ENCODE measurements around the gene PPP1R26. TPM values are rescaled to one million over a fixed set of nuclear protein-coding genes. Genes with fewer than 3 reads are reported as not detected.

Gene PPP1R26
- total and polyA plus RNA-seq, 9 donors, result 3.4 to 19.9 (median 14.7) TPM

- no peak overlapping the region for H3K27ac ChIP-seq
- TF ChIP-seq POLR2A (IDR thresholded peaks at IDR 0.05), result no peak
- TF ChIP-seq EP300 (IDR thresholded peaks at IDR 0.05), result no peak
- no peak for TF ChIP-seq CTCF (IDR thresholded peaks at IDR 0.05)
- H3K27me3 ChIP-seq, result no peaks in the 10 kb centered on the region
- no peak overlapping the region for H3K4me3 ChIP-seq
- H3K36me3 ChIP-seq, result no peaks in the 10 kb centered on the region
- intact Hi-C loops (cut with DNase I), result no loop called here
- no peak for DNase-seq
- H3K4me1 ChIP-seq (ENCODE audit: insufficient read depth), result no peaks in the 10 kb centered on the region
- no peaks in the 10 kb centered on the region for H3K9me3 ChIP-seq
- WGBS, 3 donors, result 77 to 81% (median 78%) methylated on average over 18 of the region's 18 CpGs
Observed at GRCh38 chr9:135490980-135491464, 11.4 kb downstream of the PPP1R26 start.

- Histone ChIP-seq H3K27ac (no peak overlapping the region), H3K27me3 (no peaks in the 10 kb centered on the region), H3K4me3 (no peak overlapping the region), H3K36me3 (no peaks in the 10 kb centered on the region), H3K9me3 (no peaks in the 10 kb centered on the region), H3K4me1 (ENCODE audit: insufficient read depth) (no peaks in the 10 kb centered on the region)
- DNase-seq, result no peak
- 68 to 79% (median 78%) methylated on average over 4 of the region's 4 CpGs for WGBS, 3 donors
- intact Hi-C loops (cut with DNase I), result no loop called here
- TF ChIP-seq CTCF (IDR thresholded peaks at IDR 0.05) (no peak), POLR2A (IDR thresholded peaks at IDR 0.05) (no peak), EP300 (IDR thresholded peaks at IDR 0.05) (no peak)
Observed at GRCh38 chr9:135491764-135492163, 12.2 kb downstream of the PPP1R26 start.

GRCh38 chr9:135492886-135493669 lies 13.5 kb downstream of the PPP1R26 start:
- Histone ChIP-seq H3K9me3 (no peaks in the 10 kb centered on the region), H3K4me3 (no peak overlapping the region), H3K4me1 (ENCODE audit: insufficient read depth) (no peaks in the 10 kb centered on the region), H3K27me3 (no peaks in the 10 kb centered on the region), H3K27ac (no peak overlapping the region), H3K36me3 (no peaks in the 10 kb centered on the region)
- 90 to 93% (median 92%) methylated on average over 27 of the region's 27 CpGs for WGBS, 3 donors
- DNase-seq, result peak in 1 of 5 donors; percentile 9
- intact Hi-C loops (cut with DNase I), result no loop called here
- TF ChIP-seq POLR2A (IDR thresholded peaks at IDR 0.05) (no peak), EP300 (IDR thresholded peaks at IDR 0.05) (no peak), CTCF (IDR thresholded peaks at IDR 0.05) (no peak)

GRCh38 chr9:135494791-135495559 lies 15.4 kb downstream of the PPP1R26 start:
- Histone ChIP-seq H3K27me3 (no peaks in the 10 kb centered on the region), H3K4me3 (no peak overlapping the region), H3K27ac (no peak overlapping the region), H3K9me3 (no peaks in the 10 kb centered on the region), H3K36me3 (no peaks in the 10 kb centered on the region), H3K4me1 (ENCODE audit: insufficient read depth) (peaks cover 5% of the 10 kb centered on the region)
- intact Hi-C loops (cut with DNase I), result no loop called here
- TF ChIP-seq CTCF (IDR thresholded peaks at IDR 0.05) (no peak), POLR2A (IDR thresholded peaks at IDR 0.05) (no peak), EP300 (IDR thresholded peaks at IDR 0.05) (no peak)
- DNase-seq, result peak in 1 of 5 donors; percentile 10
- 77 to 83% (median 81%) methylated on average over 30 of the region's 30 CpGs for WGBS, 3 donors
